ENCODE results near the gene SCT. TPM values are rescaled to one million over a fixed set of nuclear protein-coding genes. Genes with fewer than 3 reads are reported as not detected.

SCT gene
- total RNA-seq, 1 donor from 2014 or later, result 2.1 TPM

- no peak for DNase-seq (ENCODE audit: low read depth)
- no peak overlapping the region for H3K4me3 ChIP-seq (ENCODE audit: low read depth, low read length)
- no peaks in the 10 kb centered on the region for H3K27me3 ChIP-seq (ENCODE audit: control insufficient read depth, insufficient read depth, low read length)
- TF ChIP-seq, protein P1, sequence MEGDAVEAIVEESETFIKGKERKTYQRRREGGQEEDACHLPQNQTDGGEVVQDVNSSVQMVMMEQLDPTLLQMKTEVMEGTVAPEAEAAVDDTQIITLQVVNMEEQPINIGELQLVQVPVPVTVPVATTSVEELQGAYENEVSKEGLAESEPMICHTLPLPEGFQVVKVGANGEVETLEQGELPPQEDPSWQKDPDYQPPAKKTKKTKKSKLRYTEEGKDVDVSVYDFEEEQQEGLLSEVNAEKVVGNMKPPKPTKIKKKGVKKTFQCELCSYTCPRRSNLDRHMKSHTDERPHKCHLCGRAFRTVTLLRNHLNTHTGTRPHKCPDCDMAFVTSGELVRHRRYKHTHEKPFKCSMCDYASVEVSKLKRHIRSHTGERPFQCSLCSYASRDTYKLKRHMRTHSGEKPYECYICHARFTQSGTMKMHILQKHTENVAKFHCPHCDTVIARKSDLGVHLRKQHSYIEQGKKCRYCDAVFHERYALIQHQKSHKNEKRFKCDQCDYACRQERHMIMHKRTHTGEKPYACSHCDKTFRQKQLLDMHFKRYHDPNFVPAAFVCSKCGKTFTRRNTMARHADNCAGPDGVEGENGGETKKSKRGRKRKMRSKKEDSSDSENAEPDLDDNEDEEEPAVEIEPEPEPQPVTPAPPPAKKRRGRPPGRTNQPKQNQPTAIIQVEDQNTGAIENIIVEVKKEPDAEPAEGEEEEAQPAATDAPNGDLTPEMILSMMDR (IDR thresholded peaks at IDR 0.05; ENCODE audit: insufficient read depth, low read length, poor library complexity, severe bottlenecking), result no peak
- H3K36me3 ChIP-seq (ENCODE audit: control insufficient read depth, insufficient read depth, low read length), result peaks cover 3% of the 10 kb centered on the region
Observed at GRCh38 chr11:596374-596773, 30.6 kb downstream of the SCT start.

- no peaks in the 10 kb centered on the region for H3K27me3 ChIP-seq (ENCODE audit: control insufficient read depth, insufficient read depth, low read length)
- TF ChIP-seq, protein P1 (IDR thresholded peaks at IDR 0.05; ENCODE audit: insufficient read depth, low read length, poor library complexity, severe bottlenecking), result no peak
- H3K36me3 ChIP-seq (ENCODE audit: control insufficient read depth, insufficient read depth, low read length), result peaks cover 3% of the 10 kb centered on the region
- H3K4me3 ChIP-seq (ENCODE audit: low read depth, low read length), result no peak overlapping the region
- DNase-seq (ENCODE audit: low read depth), result no peak
Observed at GRCh38 chr11:595400-595799, 31.6 kb downstream of the SCT start.

DNA sequence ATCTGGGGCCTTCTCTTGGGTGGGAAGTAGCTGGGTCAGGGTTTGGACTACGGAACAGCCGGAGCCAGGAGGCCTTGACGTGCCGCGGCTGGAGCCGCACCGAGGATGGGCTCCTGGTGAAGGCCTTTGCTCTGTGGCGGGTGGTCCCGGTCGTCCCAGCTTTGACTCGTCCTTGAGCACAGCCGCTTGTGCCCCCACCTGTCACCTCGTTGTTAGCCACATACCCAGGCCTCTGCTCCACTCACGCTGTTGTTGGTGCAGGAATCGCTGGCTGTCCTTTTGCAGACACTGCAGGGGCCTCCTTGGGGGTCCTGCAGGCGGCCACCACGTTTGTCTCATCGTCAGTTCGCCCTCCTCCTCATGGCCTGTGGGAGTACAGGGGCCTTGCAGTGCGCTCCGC is 33.6 kb downstream of the SCT start:
- DNase-seq (ENCODE audit: low read depth), result no peak
- no peak overlapping the region for H3K4me3 ChIP-seq (ENCODE audit: low read depth, low read length)
- no peaks in the 10 kb centered on the region for H3K27me3 ChIP-seq (ENCODE audit: control insufficient read depth, insufficient read depth, low read length)
- peaks cover 4% of the 10 kb centered on the region for H3K36me3 ChIP-seq (ENCODE audit: control insufficient read depth, insufficient read depth, low read length)
- TF ChIP-seq, protein P1 (IDR thresholded peaks at IDR 0.05; ENCODE audit: insufficient read depth, low read length, poor library complexity, severe bottlenecking), result no peak

DNA sequence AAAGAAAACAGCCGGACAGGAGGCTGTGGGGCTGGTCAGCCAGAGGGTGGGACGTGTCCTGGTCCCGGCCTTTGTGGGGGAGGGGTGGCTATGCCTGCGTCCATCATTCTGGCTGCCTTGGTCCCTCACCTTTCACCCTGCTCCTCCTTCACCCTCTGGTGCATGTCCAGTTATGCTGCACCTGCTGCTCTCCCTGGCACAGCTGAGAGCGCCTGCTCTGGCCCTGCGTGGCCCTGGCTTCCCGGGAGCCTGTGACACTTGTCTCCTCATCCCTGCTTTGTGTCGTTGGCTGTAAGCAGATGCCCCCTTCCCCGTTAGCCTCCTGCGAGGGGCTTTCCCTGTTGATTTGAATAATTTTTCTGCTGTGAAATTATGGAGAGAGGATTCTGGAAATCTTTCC is 34.1 kb downstream of the SCT start:
- H3K27me3 ChIP-seq (ENCODE audit: control insufficient read depth, insufficient read depth, low read length), result no peaks in the 10 kb centered on the region
- TF ChIP-seq, protein P1 (IDR thresholded peaks at IDR 0.05; ENCODE audit: insufficient read depth, low read length, poor library complexity, severe bottlenecking), result no peak
- H3K4me3 ChIP-seq (ENCODE audit: low read depth, low read length), result no peak overlapping the region
- DNase-seq (ENCODE audit: low read depth), result no peak
- peaks cover 4% of the 10 kb centered on the region for H3K36me3 ChIP-seq (ENCODE audit: control insufficient read depth, insufficient read depth, low read length)

DNA sequence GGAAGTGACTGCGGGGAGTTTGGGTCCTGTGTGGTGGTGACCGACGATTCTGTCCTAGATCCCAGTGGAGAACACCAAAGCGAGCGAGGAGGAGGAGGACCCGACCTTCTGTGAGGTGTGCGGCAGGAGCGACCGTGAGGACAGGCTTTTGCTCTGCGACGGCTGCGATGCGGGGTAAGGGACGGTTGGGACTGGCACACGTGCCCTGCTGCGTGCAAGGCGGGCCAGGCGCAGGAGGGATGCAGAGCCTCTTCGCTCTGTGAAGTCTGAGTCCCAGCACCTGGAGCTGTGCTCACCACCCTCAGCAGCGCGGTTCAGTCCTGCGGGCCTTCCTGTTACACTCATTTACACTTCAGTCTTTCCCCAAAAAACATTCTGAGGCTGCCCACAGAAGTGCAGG is 34.5 kb downstream of the SCT start:
- no peak overlapping the region for H3K4me3 ChIP-seq (ENCODE audit: low read depth, low read length)
- DNase-seq (ENCODE audit: low read depth), result no peak
- H3K27me3 ChIP-seq (ENCODE audit: control insufficient read depth, insufficient read depth, low read length), result no peaks in the 10 kb centered on the region
- peaks cover 6% of the 10 kb centered on the region for H3K36me3 ChIP-seq (ENCODE audit: control insufficient read depth, insufficient read depth, low read length)
- TF ChIP-seq, protein P1 (IDR thresholded peaks at IDR 0.05; ENCODE audit: insufficient read depth, low read length, poor library complexity, severe bottlenecking), result no peak

GRCh38 chr11:590997-591396 is 36.0 kb downstream of the SCT start:
- no peak overlapping the region for H3K4me3 ChIP-seq (ENCODE audit: low read depth, low read length)
- H3K27me3 ChIP-seq (ENCODE audit: control insufficient read depth, insufficient read depth, low read length), result no peaks in the 10 kb centered on the region
- TF ChIP-seq, protein P1 (IDR thresholded peaks at IDR 0.05; ENCODE audit: insufficient read depth, low read length, poor library complexity, severe bottlenecking), result no peak
- H3K36me3 ChIP-seq (ENCODE audit: control insufficient read depth, insufficient read depth, low read length), result peaks cover 3% of the 10 kb centered on the region
- no peak for DNase-seq (ENCODE audit: low read depth)

All from kidney epithelial cell (primary cell).